Measurements from ENCODE around the gene SLC13A1. TPM values are rescaled to one million over a fixed set of nuclear protein-coding genes. Genes with fewer than 3 reads are reported as not detected.

SLC13A1 gene
- total and polyA plus RNA-seq, 2 experiments from 2014 or later = not detected

DNA sequence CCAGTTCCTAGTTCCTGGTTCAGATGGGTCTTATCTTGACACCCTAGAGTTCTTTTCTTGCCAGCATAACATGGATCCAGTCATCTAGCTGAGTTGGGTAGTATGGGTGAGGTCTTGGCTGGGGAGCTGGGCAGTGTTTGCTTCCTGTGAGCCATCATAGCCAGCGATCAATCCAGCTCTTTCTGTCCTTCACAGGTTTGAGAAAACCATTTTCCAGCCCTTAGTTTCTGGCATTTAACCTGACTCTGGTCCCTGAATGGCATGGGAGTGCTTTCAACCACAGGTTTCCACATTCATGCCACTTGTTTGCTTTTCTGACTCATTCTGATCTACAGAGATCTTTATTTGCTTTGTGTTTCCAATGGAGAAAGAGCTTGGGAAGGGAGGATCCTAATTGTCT, 8.6 kb downstream of the SLC13A1 start:
- Histone ChIP-seq H3K27me3 (peaks cover 3% of the 10 kb centered on the region), H3K4me3 (no peak overlapping the region), H3K27ac (no peak overlapping the region), H3K4me1 (ENCODE audit: low read depth) (no peaks in the 10 kb centered on the region), H3K9me3 (ENCODE audit: low read depth) (no peaks in the 10 kb centered on the region), H3K36me3 (no peaks in the 10 kb centered on the region)
- DNase-seq (ENCODE audit: low read depth in 1 of 2, low spot score in 1 of 2) = no peak
- TF ChIP-seq, protein P1, sequence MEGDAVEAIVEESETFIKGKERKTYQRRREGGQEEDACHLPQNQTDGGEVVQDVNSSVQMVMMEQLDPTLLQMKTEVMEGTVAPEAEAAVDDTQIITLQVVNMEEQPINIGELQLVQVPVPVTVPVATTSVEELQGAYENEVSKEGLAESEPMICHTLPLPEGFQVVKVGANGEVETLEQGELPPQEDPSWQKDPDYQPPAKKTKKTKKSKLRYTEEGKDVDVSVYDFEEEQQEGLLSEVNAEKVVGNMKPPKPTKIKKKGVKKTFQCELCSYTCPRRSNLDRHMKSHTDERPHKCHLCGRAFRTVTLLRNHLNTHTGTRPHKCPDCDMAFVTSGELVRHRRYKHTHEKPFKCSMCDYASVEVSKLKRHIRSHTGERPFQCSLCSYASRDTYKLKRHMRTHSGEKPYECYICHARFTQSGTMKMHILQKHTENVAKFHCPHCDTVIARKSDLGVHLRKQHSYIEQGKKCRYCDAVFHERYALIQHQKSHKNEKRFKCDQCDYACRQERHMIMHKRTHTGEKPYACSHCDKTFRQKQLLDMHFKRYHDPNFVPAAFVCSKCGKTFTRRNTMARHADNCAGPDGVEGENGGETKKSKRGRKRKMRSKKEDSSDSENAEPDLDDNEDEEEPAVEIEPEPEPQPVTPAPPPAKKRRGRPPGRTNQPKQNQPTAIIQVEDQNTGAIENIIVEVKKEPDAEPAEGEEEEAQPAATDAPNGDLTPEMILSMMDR (IDR thresholded peaks at IDR 0.05; ENCODE audit: low read depth, low read length) = no peak

DNA sequence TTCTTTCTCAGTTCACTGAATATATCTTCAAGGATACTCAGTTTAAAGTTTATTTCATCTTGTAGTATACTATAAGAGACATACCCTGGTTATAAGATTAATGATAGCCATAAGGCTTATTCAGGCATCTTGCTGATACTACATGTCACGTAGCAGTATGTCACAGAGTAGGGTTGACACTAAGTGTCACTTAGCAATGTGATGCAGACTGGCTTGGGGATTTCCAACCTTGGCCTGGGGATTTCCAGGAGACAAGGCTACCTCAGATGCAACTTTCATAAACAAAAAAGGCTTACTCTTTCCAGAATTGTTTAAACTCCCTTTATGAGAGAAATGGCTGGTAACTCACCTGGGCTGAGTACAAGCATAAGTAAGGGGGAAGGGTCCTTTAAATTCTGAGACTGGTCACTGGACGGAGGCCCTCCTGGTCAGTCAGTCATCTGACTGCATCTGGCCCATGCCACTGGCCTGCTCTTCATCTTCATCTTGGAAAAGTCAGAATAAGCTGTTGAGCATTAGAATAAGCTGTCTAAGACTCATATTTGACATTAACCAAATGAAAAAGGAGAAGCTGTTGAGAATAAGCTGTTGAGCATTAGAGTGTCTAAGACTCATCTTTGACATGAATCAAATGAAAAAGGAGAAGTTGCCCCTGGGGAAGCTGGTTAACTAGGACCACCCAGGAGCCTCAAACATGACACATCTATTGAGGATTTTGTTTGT, 9.5 kb downstream of the SLC13A1 start:
- no peaks in the 10 kb centered on the region for H3K9me3 ChIP-seq (ENCODE audit: low read depth)
- H3K4me3 ChIP-seq = no peak overlapping the region
- TF ChIP-seq, protein P1 (IDR thresholded peaks at IDR 0.05; ENCODE audit: low read depth, low read length) = no peak
- peaks cover 3% of the 10 kb centered on the region for H3K27me3 ChIP-seq
- no peak overlapping the region for H3K27ac ChIP-seq
- no peak for DNase-seq (ENCODE audit: low read depth in 1 of 2, low spot score in 1 of 2)
- no peaks in the 10 kb centered on the region for H3K4me1 ChIP-seq (ENCODE audit: low read depth)
- no peaks in the 10 kb centered on the region for H3K36me3 ChIP-seq

DNA sequence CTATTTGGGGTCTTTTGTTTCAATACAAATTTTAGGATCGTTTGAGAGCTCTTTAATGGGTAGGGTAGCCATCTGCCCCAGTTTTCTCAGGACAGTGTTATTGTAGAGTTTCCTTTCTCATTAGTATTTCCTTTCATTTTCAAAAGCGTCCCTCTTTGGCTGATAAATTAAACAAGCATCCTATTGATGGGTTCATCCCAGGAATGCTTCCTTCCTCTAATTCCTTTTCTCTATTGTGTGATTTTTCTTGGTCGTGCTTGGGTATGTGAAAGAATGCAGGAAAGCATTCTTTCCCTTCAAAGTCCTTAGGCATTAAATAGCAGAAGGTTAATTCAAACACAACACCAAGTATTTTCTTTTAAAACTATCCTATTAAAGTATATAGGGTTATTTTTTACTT, 14.0 kb downstream of the SLC13A1 start:
- no peak overlapping the region for H3K27ac ChIP-seq
- DNase-seq (ENCODE audit: low read depth in 1 of 2, low spot score in 1 of 2) = no peak
- H3K4me3 ChIP-seq = no peak overlapping the region
- no peaks in the 10 kb centered on the region for H3K9me3 ChIP-seq (ENCODE audit: low read depth)
- H3K36me3 ChIP-seq = no peaks in the 10 kb centered on the region
- no peaks in the 10 kb centered on the region for H3K4me1 ChIP-seq (ENCODE audit: low read depth)
- no peaks in the 10 kb centered on the region for H3K27me3 ChIP-seq
- TF ChIP-seq, protein P1 (IDR thresholded peaks at IDR 0.05; ENCODE audit: low read depth, low read length) = no peak

GRCh38 chr7:123184271-123184670, 15.5 kb downstream of the SLC13A1 start:
- no peaks in the 10 kb centered on the region for H3K4me1 ChIP-seq (ENCODE audit: low read depth)
- TF ChIP-seq, protein P1 (IDR thresholded peaks at IDR 0.05; ENCODE audit: low read depth, low read length) = no peak
- no peaks in the 10 kb centered on the region for H3K36me3 ChIP-seq
- no peaks in the 10 kb centered on the region for H3K27me3 ChIP-seq
- H3K4me3 ChIP-seq = no peak overlapping the region
- H3K9me3 ChIP-seq (ENCODE audit: low read depth) = no peaks in the 10 kb centered on the region
- no peak for DNase-seq (ENCODE audit: low read depth in 1 of 2, low spot score in 1 of 2)
- H3K27ac ChIP-seq = no peak overlapping the region

- Histone ChIP-seq H3K27ac (no peak overlapping the region), H3K36me3 (no peaks in the 10 kb centered on the region), H3K4me3 (no peak overlapping the region), H3K27me3 (no peaks in the 10 kb centered on the region), H3K4me1 (ENCODE audit: low read depth) (no peaks in the 10 kb centered on the region), H3K9me3 (ENCODE audit: low read depth) (no peaks in the 10 kb centered on the region)
- DNase-seq (ENCODE audit: low read depth in 1 of 2, low spot score in 1 of 2) = no peak
- TF ChIP-seq, protein P1 (IDR thresholded peaks at IDR 0.05; ENCODE audit: low read depth, low read length) = no peak
Observed at GRCh38 chr7:123183431-123183830, 16.3 kb downstream of the SLC13A1 start.

Measured in cardiac muscle cell (in vitro differentiated cells and primary cell).